MCF 10A (cell line): Measurements from ENCODE around the gene DNAAF8. TPM values are rescaled to one million over a fixed set of nuclear protein-coding genes. Genes with fewer than 3 reads are reported as not detected.

Source experiments
- BruUV-seq: library from RNA; stranded (reverse); fragments of 400-500 nt; replicated peaks from 2 replicates; lab custom pipeline; 2021; lab: Mats Ljungman, UMichigan
- CTCF ChIA-PET: fragments of 300-600 bp; sonication (Branson Sonifier 250); formaldehyde crosslinking; extraction: SDS; loops from one replicate; lab custom pipeline; 2021; ENCODE audit warnings: antibody characterized with exemption, inconsistent platforms; lab: Yijun Ruan, JAX
- POLR2A ChIA-PET: fragments of 300-600, 350-650 bp; sonication (Branson Sonifier 250); formaldehyde crosslinking; extraction: SDS; loops from one replicate; lab custom pipeline; 2020; ENCODE audit warnings: antibody characterized with exemption, inconsistent platforms; lab: Yijun Ruan, JAX
- DNase-seq: peaks from one replicate; pipeline ENCODE4 v3.0.0-alpha.2; 2018; ENCODE audit not compliant: unreplicated experiment
- H3K27ac Mint-ChIP-seq: one replicate; pipeline ENCODE4 v1.8.0; 2022; ENCODE audit warnings: mild to moderate bottlenecking, low read depth, mixed read lengths; ENCODE audit not compliant: unreplicated experiment
- H3K27me3 Mint-ChIP-seq: one replicate; pipeline ENCODE4 v1.8.0; 2022; ENCODE audit warnings: mixed read lengths; ENCODE audit not compliant: insufficient read depth, unreplicated experiment
- H3K36me3 Mint-ChIP-seq: one replicate; pipeline ENCODE4 v1.8.0; 2022; ENCODE audit warnings: mild to moderate bottlenecking, moderate library complexity, mixed read lengths; ENCODE audit not compliant: insufficient read depth, unreplicated experiment
- H3K4me1 Mint-ChIP-seq: one replicate; pipeline ENCODE4 v1.8.0; 2022; ENCODE audit warnings: mixed read lengths; ENCODE audit not compliant: insufficient read depth, unreplicated experiment
- H3K4me3 Mint-ChIP-seq: one replicate; pipeline ENCODE4 v1.8.0; 2022; ENCODE audit warnings: mild to moderate bottlenecking, moderate library complexity, mixed read lengths; ENCODE audit not compliant: unreplicated experiment
- H3K9me3 Mint-ChIP-seq: one replicate; pipeline ENCODE4 v1.8.0; 2022; ENCODE audit warnings: mixed read lengths; ENCODE audit not compliant: unreplicated experiment
- CTCF ChIP-seq: fragments of 200-600 bp; IDR thresholded peaks from one replicate; pipeline ENCODE4 v1.8.0; 2022; ENCODE audit warnings: antibody characterized with exemption, mild to moderate bottlenecking; ENCODE audit not compliant: unreplicated experiment
- intact Hi-C: fragments of 100-400 bp; cut with micrococcal nuclease; formaldehyde crosslinking; loops from 2 replicates; pipeline ENCODE4 v1.14.1; 2022
- total RNA-seq: library from RNA; stranded (reverse); gene quantifications from 2 replicates; pipeline ENCODE4 v1.2.3, GENCODE V29; 2022

Gene DNAAF8
- total RNA-seq, 1 experiment from 2014 or later: 0.56 TPM

GRCh38 chr16:4768549-4769305, 34.4 kb downstream of the DNAAF8 start:
- no peak for TF ChIP-seq CTCF
- ChIA-PET POLR2A (interaction anchor here (0.6 to 4.8 kb wide), 27 partner anchors 9 to 330 kb away, joined by 3 to 64 read pairs (median 4); partner anchors contain the start of genes ANKS3, DNAAF8, GLYR1 and NAGPA), CTCF (interaction anchor here (0.6 to 1.2 kb wide), 4 partner anchors 32 to 149 kb away, joined by 3 to 4 read pairs (median 3); partner anchors contain the start of genes ANKS3 and DNAAF8)
- Mint-ChIP-seq H3K9me3 (no peaks in the 10 kb centered on the region), H3K4me1 (peaks cover 5% of the 10 kb centered on the region), H3K27ac (peak overlapping the region; percentile 95), H3K27me3 (no peaks in the 10 kb centered on the region), H3K36me3 (peaks cover 15% of the 10 kb centered on the region), H3K4me3 (peak overlapping the region; percentile 90)
- BruUV-seq: no TSS peak
- DNase-seq: peak; percentile 97
- intact Hi-C loops: loop anchor here (1.0 to 2.0 kb wide), 2 partner anchors 78 to 188 kb away; partner anchors contain the start of genes GLYR1 and UBN1

- peaks cover 10% of the 10 kb centered on the region for H3K36me3 Mint-ChIP-seq
- POLR2A ChIA-PET: interaction anchor here (1.0 to 4.8 kb wide), 13 partner anchors 24 to 265 kb away, joined by 3 to 64 read pairs (median 7); partner anchors contain the start of genes ANKS3, DNAAF8, GLYR1 and NAGPA
- H3K27ac Mint-ChIP-seq: no peak overlapping the region
- intact Hi-C loops: loop anchor here (2.0 kb wide), 1 partner anchor 78 kb away; the partner anchor contains the start of genes GLYR1 and UBN1
- no peak for DNase-seq
- TF ChIP-seq CTCF: no peak
- no peaks in the 10 kb centered on the region for H3K27me3 Mint-ChIP-seq
- H3K4me3 Mint-ChIP-seq: peak overlapping the region; percentile 90
- CTCF ChIA-PET: interaction anchor here (0.6 to 1.2 kb wide), 2 partner anchors 35 to 43 kb away, joined by 3 to 4 read pairs; partner anchors contain the start of genes ANKS3 and DNAAF8
- peaks cover 5% of the 10 kb centered on the region for H3K4me1 Mint-ChIP-seq
- no peaks in the 10 kb centered on the region for H3K9me3 Mint-ChIP-seq
- no TSS peak for BruUV-seq
Measured at GRCh38 chr16:4769306-4769638, 34.9 kb downstream of the DNAAF8 start.

DNA sequence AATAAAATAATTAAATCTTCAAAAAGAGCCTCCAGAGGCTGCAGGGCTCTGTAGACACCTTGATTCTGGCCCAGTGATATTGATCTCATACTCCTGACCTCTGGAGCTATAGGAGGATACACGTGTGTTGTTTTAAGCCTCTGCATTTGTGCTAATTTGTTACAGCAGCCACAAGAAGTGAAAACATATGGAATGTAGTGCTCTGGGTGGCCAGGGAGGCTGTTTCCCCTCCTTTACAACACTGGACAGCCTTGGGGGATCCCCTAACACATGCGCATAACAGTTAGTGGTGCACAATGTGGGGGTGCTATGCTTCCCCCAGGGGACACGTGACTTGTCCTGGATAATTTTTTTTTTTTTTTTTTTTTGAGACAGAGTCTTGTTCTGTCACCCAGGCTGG, 37.3 kb downstream of the DNAAF8 start:
- Mint-ChIP-seq H3K27ac (no peak overlapping the region), H3K4me1 (peaks cover 5% of the 10 kb centered on the region), H3K36me3 (peaks cover 4% of the 10 kb centered on the region), H3K9me3 (no peaks in the 10 kb centered on the region), H3K27me3 (no peaks in the 10 kb centered on the region), H3K4me3 (no peak overlapping the region)
- ChIA-PET CTCF (interaction anchor here (0.7 kb wide), 1 partner anchor 293 kb away, joined by 6 read pairs; no protein-coding TSS in a partner anchor), POLR2A (no interaction called here)
- TF ChIP-seq CTCF: no peak
- intact Hi-C loops: no loop called here
- BruUV-seq: no TSS peak
- no peak for DNase-seq

GRCh38 chr16:4772351-4772750, 38.0 kb downstream of the DNAAF8 start:
- POLR2A ChIA-PET: no interaction called here
- no peak for DNase-seq

More at GRCh38 chr16:4772351-4772750, 38.0 kb downstream of the DNAAF8 start:
- no peak overlapping the region for H3K27ac Mint-ChIP-seq
- H3K4me1 Mint-ChIP-seq: peaks cover 5% of the 10 kb centered on the region
- TF ChIP-seq CTCF: no peak
- no peaks in the 10 kb centered on the region for H3K9me3 Mint-ChIP-seq
- BruUV-seq: no TSS peak
- no peaks in the 10 kb centered on the region for H3K27me3 Mint-ChIP-seq
- H3K4me3 Mint-ChIP-seq: no peak overlapping the region
- peaks cover 4% of the 10 kb centered on the region for H3K36me3 Mint-ChIP-seq
- CTCF ChIA-PET: interaction anchor here (0.6 to 0.7 kb wide), 2 partner anchors 18 to 294 kb away, joined by 3 to 6 read pairs; no protein-coding TSS in a partner anchor
- intact Hi-C loops: no loop called here
